Limb (tissue), 2 donors: ENCODE results near the gene CRLF2.
A peak's percentile ranks its signal among the peaks of the same experiment; 100 is the strongest.
"Not testable (repeated sequence)": the region's sequence is repeated elsewhere in the genome, so short reads cannot be mapped to it uniquely, and the experiment has no call there.

Experiments
- DNase-seq, 2 donors: peaks; one replicate each; pipeline ENCODE4 v3.0.0-alpha.2; 2016; ENCODE audit errors: extremely low spot score in 2 of 2

The CRLF2 gene

GRCh38 chrX:1169189-1169588 lies 43.3 kb downstream of the CRLF2 start:
- DNase-seq: no peak

- DNase-seq: no peak
Measured at GRCh38 chrX:1167918-1168481, 44.4 kb downstream of the CRLF2 start.

- DNase-seq: no peak
Measured at GRCh38 chrX:1167466-1167865, 45.0 kb downstream of the CRLF2 start.

- peak; percentile 64 to 65 for DNase-seq
Measured at GRCh38 chrX:1165535-1166196, 46.8 kb downstream of the CRLF2 start.

GRCh38 chrX:1164322-1165288 lies 47.8 kb downstream of the CRLF2 start:
- peak; percentile 30 to 72 for DNase-seq

GRCh38 chrX:1163231-1163630 lies 49.2 kb downstream of the CRLF2 start:
- DNase-seq: no peak

- DNase-seq: no peak
Measured at GRCh38 chrX:1162119-1162916, 50.1 kb downstream of the CRLF2 start.

GRCh38 chrX:1159548-1159947 lies 52.9 kb downstream of the CRLF2 start:
- DNase-seq: no peak

GRCh38 chrX:1156681-1157455 lies 55.6 kb downstream of the CRLF2 start:
- DNase-seq: not testable (repeated sequence)

GRCh38 chrX:1153940-1154339 lies 58.5 kb downstream of the CRLF2 start:
- DNase-seq: no peak

GRCh38 chrX:1152090-1152489 lies 60.4 kb downstream of the CRLF2 start:
- no peak for DNase-seq

- DNase-seq: no peak
Measured at GRCh38 chrX:1151378-1152077, 60.9 kb downstream of the CRLF2 start.

GRCh38 chrX:1150569-1151347 lies 61.7 kb downstream of the CRLF2 start:
- DNase-seq: no peak

GRCh38 chrX:1147611-1148515 lies 64.6 kb downstream of the CRLF2 start:
- no peak for DNase-seq

- no peak for DNase-seq
Measured at GRCh38 chrX:1144293-1144692, 68.2 kb downstream of the CRLF2 start.
